ENCODE data around the gene SPON1.
A peak's percentile ranks its signal among the peaks of the same experiment; 100 is the strongest.

SPON1 gene

GRCh38 chr11:14224395-14224794 lies 261.9 kb downstream of the SPON1 start:
- H3K27me3 ChIP-seq (replicated peaks; ENCODE audit: control insufficient read depth, insufficient read depth, low read length), result no peaks in the 10 kb centered on the region; the same call in 1 of the 2 replicates
- no peak for TF ChIP-seq CTCF (IDR thresholded peaks at IDR 0.05; ENCODE audit: insufficient read depth, low read length, poor library complexity, severe bottlenecking)

GRCh38 chr11:14225666-14226065 lies 263.1 kb downstream of the SPON1 start:
- no peaks in the 10 kb centered on the region for H3K36me3 ChIP-seq (ENCODE audit: control insufficient read depth, insufficient read depth, low read length)

More at GRCh38 chr11:14224395-14224794, 261.9 kb downstream of the SPON1 start:
- no peaks in the 10 kb centered on the region for H3K36me3 ChIP-seq (ENCODE audit: control insufficient read depth, insufficient read depth, low read length)
- no peak for DNase-seq (ENCODE audit: extremely low read depth, insufficient read length)
- no peak overlapping the region for H3K4me3 ChIP-seq (replicated peaks; ENCODE audit: low read depth, low read length)

GRCh38 chr11:14228356-14228755 lies 265.8 kb downstream of the SPON1 start:
- H3K4me3 ChIP-seq (replicated peaks; ENCODE audit: low read depth, low read length), result no peak overlapping the region
- no peak for TF ChIP-seq CTCF (IDR thresholded peaks at IDR 0.05; ENCODE audit: insufficient read depth, low read length, poor library complexity, severe bottlenecking)
- H3K36me3 ChIP-seq (ENCODE audit: control insufficient read depth, insufficient read depth, low read length), result no peaks in the 10 kb centered on the region
- H3K27me3 ChIP-seq (replicated peaks; ENCODE audit: control insufficient read depth, insufficient read depth, low read length), result no peaks in the 10 kb centered on the region; the same call in 1 of the 2 replicates
- DNase-seq (ENCODE audit: extremely low read depth, insufficient read length), result no peak

More at GRCh38 chr11:14225666-14226065, 263.1 kb downstream of the SPON1 start:
- TF ChIP-seq CTCF (IDR thresholded peaks at IDR 0.05; ENCODE audit: insufficient read depth, low read length, poor library complexity, severe bottlenecking), result no peak
- no peak for DNase-seq (ENCODE audit: extremely low read depth, insufficient read length)
- Histone ChIP-seq H3K4me3 (replicated peaks; ENCODE audit: low read depth, low read length) (no peak overlapping the region), H3K27me3 (replicated peaks; ENCODE audit: control insufficient read depth, insufficient read depth, low read length) (no peaks in the 10 kb centered on the region; the same call in 1 of the 2 replicates)

- H3K27me3 ChIP-seq (replicated peaks; ENCODE audit: control insufficient read depth, insufficient read depth, low read length), result no peaks in the 10 kb centered on the region
- no peaks in the 10 kb centered on the region for H3K36me3 ChIP-seq (ENCODE audit: control insufficient read depth, insufficient read depth, low read length)
- no peak for DNase-seq (ENCODE audit: extremely low read depth, insufficient read length)
- H3K4me3 ChIP-seq (replicated peaks; ENCODE audit: low read depth, low read length), result no peak overlapping the region
- TF ChIP-seq CTCF (IDR thresholded peaks at IDR 0.05; ENCODE audit: insufficient read depth, low read length, poor library complexity, severe bottlenecking), result no peak
These were observed 266.9 kb downstream of the SPON1 start for GRCh38 chr11:14229472-14229871.

DNA sequence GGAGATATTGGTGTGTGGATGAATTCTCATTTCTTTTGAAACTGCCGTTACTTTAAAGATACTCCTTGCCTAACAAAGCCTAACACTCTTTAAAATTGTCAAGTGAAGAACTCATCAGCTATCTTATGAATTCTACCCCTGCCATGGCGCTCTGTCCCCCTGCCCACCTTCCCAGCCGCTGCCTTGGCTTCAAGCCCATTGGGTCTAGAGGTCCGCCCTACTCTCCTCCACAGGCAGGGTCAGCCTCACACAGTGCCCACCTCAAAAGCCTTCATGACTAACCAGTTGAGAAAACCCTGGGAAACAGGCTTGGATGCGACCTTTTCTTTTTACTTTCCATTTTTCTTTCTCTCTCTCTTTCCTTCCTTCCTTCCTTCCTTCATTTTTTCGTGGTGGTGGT lies 267.9 kb downstream of the SPON1 start:
- TF ChIP-seq CTCF (IDR thresholded peaks at IDR 0.05; ENCODE audit: insufficient read depth, low read length, poor library complexity, severe bottlenecking), result no peak
- no peak overlapping the region for H3K4me3 ChIP-seq (replicated peaks; ENCODE audit: low read depth, low read length)

GRCh38 chr11:14232652-14233051 lies 270.1 kb downstream of the SPON1 start:
- Histone ChIP-seq H3K36me3 (ENCODE audit: control insufficient read depth, insufficient read depth, low read length) (no peaks in the 10 kb centered on the region), H3K4me3 (replicated peaks; ENCODE audit: low read depth, low read length) (no peak overlapping the region), H3K27me3 (replicated peaks; ENCODE audit: control insufficient read depth, insufficient read depth, low read length) (no peaks in the 10 kb centered on the region)
- DNase-seq (ENCODE audit: extremely low read depth, insufficient read length), result no peak
- TF ChIP-seq CTCF (IDR thresholded peaks at IDR 0.05; ENCODE audit: insufficient read depth, low read length, poor library complexity, severe bottlenecking), result peak; percentile 47

More for the DNA sequence above, 267.9 kb downstream of the SPON1 start:
- Histone ChIP-seq H3K36me3 (ENCODE audit: control insufficient read depth, insufficient read depth, low read length) (no peaks in the 10 kb centered on the region), H3K27me3 (replicated peaks; ENCODE audit: control insufficient read depth, insufficient read depth, low read length) (no peaks in the 10 kb centered on the region)
- no peak for DNase-seq (ENCODE audit: extremely low read depth, insufficient read length)

Measured in GM06990 (cell line).